GM23248 (cell line): ENCODE data around the gene SHROOM3. TPM values are rescaled to one million over a fixed set of nuclear protein-coding genes. Genes with fewer than 3 reads are reported as not detected.

Experiments
- DNase-seq: peaks from one replicate; pipeline ENCODE4 v3.0.0-alpha.2; 2015
- H2AFZ ChIP-seq: fragments of 200-600 bp; sonication (generic); 2 replicates; pipeline ENCODE4 v1.6.1; 2016; ENCODE audit warnings: antibody characterized with exemption
- H3F3A ChIP-seq: fragments of 200-600 bp; sonication (generic); 2 replicates; pipeline ENCODE4 v1.6.1; 2016; ENCODE audit warnings: mild to moderate bottlenecking, antibody characterized with exemption, mixed run types; ENCODE audit not compliant: insufficient read depth
- H3K27ac ChIP-seq: fragments of 200-600 bp; sonication (generic); 2 replicates; pipeline ENCODE4 v1.5.1; 2016; ENCODE audit warnings: mild to moderate bottlenecking
- H3K27me3 ChIP-seq: fragments of 200-600 bp; sonication (generic); replicated peaks from 2 replicates; pipeline ENCODE4 v1.6.1; 2016; ENCODE audit warnings: mild to moderate bottlenecking; ENCODE audit not compliant: insufficient read depth
- H3K36me3 ChIP-seq: fragments of 200-600 bp; sonication (generic); 2 replicates; pipeline ENCODE4 v1.6.1; 2016; ENCODE audit warnings: low read depth, mild to moderate bottlenecking
- H3K4me1 ChIP-seq: fragments of 200-600 bp; sonication (generic); 2 replicates; pipeline ENCODE4 v1.6.1; 2016; ENCODE audit warnings: mild to moderate bottlenecking; ENCODE audit not compliant: insufficient read depth
- H3K4me2 ChIP-seq: fragments of 200-600 bp; sonication (generic); one replicate; pipeline ENCODE4 v1.6.1; 2016; ENCODE audit warnings: mild to moderate bottlenecking; ENCODE audit not compliant: unreplicated experiment
- H3K4me3 ChIP-seq: fragments of 200-600 bp; sonication (generic); 2 replicates; pipeline ENCODE4 v1.5.1; 2016; ENCODE audit warnings: mild to moderate bottlenecking
- H3K79me2 ChIP-seq: fragments of 200-600 bp; sonication (generic); 2 replicates; pipeline ENCODE4 v1.6.1; 2016; ENCODE audit warnings: mild to moderate bottlenecking; ENCODE audit not compliant: insufficient read depth
- H3K9ac ChIP-seq: fragments of 200-600 bp; sonication (generic); 2 replicates; pipeline ENCODE4 v1.6.1; 2016; ENCODE audit warnings: mild to moderate bottlenecking
- H3K9me2 ChIP-seq: fragments of 200-600 bp; sonication (generic); 2 replicates; pipeline ENCODE4 v1.6.1; 2016; ENCODE audit warnings: mixed run types, mild to moderate bottlenecking, moderate library complexity; ENCODE audit not compliant: insufficient read depth
- H3K9me3 ChIP-seq: fragments of 200-600 bp; sonication (generic); one replicate; pipeline ENCODE4 v1.6.1; 2017; ENCODE audit warnings: low read depth
- H4K20me1 ChIP-seq: fragments of 200-600 bp; sonication (generic); 2 replicates; pipeline ENCODE4 v1.6.0; 2016; ENCODE audit not compliant: insufficient read depth
- EZH2 ChIP-seq: fragments of 200-600 bp; sonication (generic); IDR thresholded peaks from 2 replicates; pipeline ENCODE4 v1.6.1; 2018; ENCODE audit warnings: antibody characterized with exemption, mild to moderate bottlenecking; ENCODE audit not compliant: insufficient read depth, poor library complexity, severe bottlenecking
- EZH2phosphoT487 ChIP-seq: fragments of 200-600 bp; sonication (generic); IDR thresholded peaks from 2 replicates; pipeline ENCODE4 v1.6.1; 2018; ENCODE audit warnings: antibody characterized with exemption, moderate library complexity, mild to moderate bottlenecking, low read depth; ENCODE audit not compliant: insufficient read depth
- WGBS, 2 experiments: methylation state at CpG; one replicate each; pipeline ENCODE4 v1.1.6; 2015 to 2017; ENCODE audit warnings: low lambda C conversion rate in 2 of 2, low coverage in 1 of 2; ENCODE audit errors: missing lambda C conversion rate in 2 of 2; 5-methylcytosine and 5-hydroxymethylcytosine counted together
- in situ Hi-C: fragments of 300-500 bp; cut with MboI; formaldehyde crosslinking; loops from 2 replicates; pipeline ENCODE4 v1.15.0; 2020
- polyA plus RNA-seq: library from polyadenylated mRNA; unstranded; fragments of >200 nt; fragmentation: Nextera tagmentation; extraction: Ambion mirVana; gene quantifications from 2 replicates; pipeline ENCODE4 v1.2.1, GENCODE V29; 2016
- total RNA-seq: library from RNA; depleted of rRNA; stranded (reverse); fragments of >200 nt; shearing (Covaris generic); gene quantifications from 2 replicates; pipeline ENCODE4 v1.2.3, GENCODE V29; 2014

SHROOM3 gene
- total and polyA plus RNA-seq, 2 experiments from 2014 or later = 9.7 to 44.6 TPM

- Histone ChIP-seq H3F3A (peaks cover 8% of the 10 kb centered on the region; the same call in 1 of the 2 replicates), H4K20me1 (no peaks in the 10 kb centered on the region), H3K4me3 (no peak overlapping the region), H3K79me2 (no peaks in the 10 kb centered on the region), H3K27ac (no peak overlapping the region), H3K4me1 (peaks cover 26% of the 10 kb centered on the region), H3K9me2 (no peaks in the 10 kb centered on the region), H2AFZ (no peak overlapping the region), H3K4me2 (no peak overlapping the region), H3K9ac (no peak overlapping the region), H3K27me3 (no peaks in the 10 kb centered on the region), H3K36me3 (no peaks in the 10 kb centered on the region), H3K9me3 (no peaks in the 10 kb centered on the region)
- in situ Hi-C loops = no loop called here
- DNase-seq = no peak
- no peak for TF ChIP-seq EZH2
- TF ChIP-seq EZH2phosphoT487 = no peak
Measured at GRCh38 chr4:76538296-76538695, 103.3 kb downstream of the SHROOM3 start.

DNA sequence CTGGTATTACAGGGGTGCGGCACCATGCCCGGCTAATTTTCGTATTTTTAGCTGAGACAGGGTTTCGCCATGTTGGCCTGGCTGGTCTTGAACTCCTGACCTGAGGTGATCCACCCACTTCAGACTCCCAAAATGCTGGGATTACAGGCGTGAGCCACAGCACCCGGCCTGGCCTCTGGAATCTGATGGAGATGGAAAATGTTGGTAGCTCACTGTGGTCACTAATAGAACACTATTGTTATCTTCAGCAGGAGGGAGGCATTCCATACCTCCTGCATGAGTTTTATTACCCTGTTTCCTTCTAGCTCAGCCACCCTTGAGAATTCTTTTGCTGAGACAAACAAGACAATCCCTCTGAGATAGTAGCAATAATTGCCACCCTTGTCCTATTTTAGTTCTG lies 105.0 kb downstream of the SHROOM3 start:
- in situ Hi-C loops = no loop called here
- H2AFZ ChIP-seq = peak overlapping the region; percentile 8; the same call in 1 of the 2 replicates
- 79 to 86% methylated on average over 6 of the region's 6 CpGs for WGBS, 2 experiments

DNA sequence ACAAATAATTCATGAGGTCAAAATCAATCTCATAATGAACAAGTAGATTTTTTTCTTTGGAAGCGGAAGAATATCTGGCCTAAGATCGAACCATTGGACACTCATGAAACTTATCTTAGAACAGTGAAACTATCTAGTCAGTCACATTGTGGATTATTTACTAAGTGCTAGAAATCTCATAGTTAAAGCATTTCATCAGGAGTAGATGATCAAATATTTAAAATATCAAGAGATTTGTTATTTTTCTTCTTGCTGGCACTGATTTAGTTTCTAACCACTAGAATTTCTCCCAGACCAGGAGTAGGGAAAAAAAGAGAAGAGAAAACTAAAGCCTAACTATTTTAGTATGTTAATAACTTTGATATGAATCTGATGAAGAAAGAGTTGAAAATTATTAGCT lies 105.5 kb downstream of the SHROOM3 start:
- Histone ChIP-seq H3K36me3 (no peaks in the 10 kb centered on the region), H3F3A (peaks cover 7% of the 10 kb centered on the region; the same call in 1 of the 2 replicates), H3K27me3 (no peaks in the 10 kb centered on the region), H3K4me2 (peak overlapping the region; percentile 36), H3K79me2 (no peaks in the 10 kb centered on the region), H3K9me3 (no peaks in the 10 kb centered on the region), H3K27ac (peak overlapping the region; percentile 55), H4K20me1 (no peaks in the 10 kb centered on the region), H2AFZ (peak overlapping the region; percentile 8; the same call in 1 of the 2 replicates), H3K4me1 (peaks cover 27% of the 10 kb centered on the region), H3K9ac (no peak overlapping the region), H3K4me3 (0 out of 2 replicates have a peak overlapping the region, but pooled peaks have one; percentile 1), H3K9me2 (no peaks in the 10 kb centered on the region)
- in situ Hi-C loops = no loop called here
- TF ChIP-seq EZH2phosphoT487 (no peak), EZH2 (no peak)
- DNase-seq = peak; percentile 16
- 66 to 80% methylated on average over 2 of the region's 2 CpGs for WGBS, 2 experiments

More for the DNA sequence above, 105.0 kb downstream of the SHROOM3 start:
- no peak for TF ChIP-seq EZH2
- no peak for TF ChIP-seq EZH2phosphoT487
- H3K9ac ChIP-seq = no peak overlapping the region
- H3K36me3 ChIP-seq = no peaks in the 10 kb centered on the region
- DNase-seq = peak; percentile 69
- H3K4me3 ChIP-seq = 0 out of 2 replicates have a peak overlapping the region, but pooled peaks have one; percentile 1
- no peaks in the 10 kb centered on the region for H3K79me2 ChIP-seq
- no peaks in the 10 kb centered on the region for H3K9me2 ChIP-seq
- peak overlapping the region; percentile 36 for H3K4me2 ChIP-seq
- H3K4me1 ChIP-seq = peaks cover 27% of the 10 kb centered on the region
- H4K20me1 ChIP-seq = no peaks in the 10 kb centered on the region
- H3K27me3 ChIP-seq = no peaks in the 10 kb centered on the region
- no peaks in the 10 kb centered on the region for H3K9me3 ChIP-seq
- H3K27ac ChIP-seq = peak overlapping the region; percentile 55
- H3F3A ChIP-seq = peaks cover 8% of the 10 kb centered on the region; the same call in 1 of the 2 replicates

DNA sequence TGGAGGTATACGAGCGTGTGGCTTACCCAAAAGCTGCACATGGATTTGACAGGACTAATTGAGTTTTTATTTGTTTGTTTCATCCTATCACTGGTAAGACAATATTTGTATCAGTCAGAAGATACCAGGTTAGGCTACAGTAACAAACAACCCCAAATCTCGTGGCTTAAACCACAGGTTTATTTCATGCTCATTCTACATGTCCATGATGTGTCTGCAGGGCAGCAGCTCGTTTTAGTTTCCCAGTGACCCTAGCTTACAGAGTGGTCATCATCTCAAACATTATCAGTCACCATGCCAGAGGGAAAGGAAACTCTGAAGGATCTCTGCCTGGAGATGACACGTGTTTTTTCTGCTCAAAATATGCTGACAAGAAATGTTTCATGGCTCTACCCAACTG lies 108.3 kb downstream of the SHROOM3 start:
- Histone ChIP-seq H3K9ac (no peak overlapping the region), H3K4me3 (no peak overlapping the region), H4K20me1 (no peaks in the 10 kb centered on the region), H2AFZ (no peak overlapping the region), H3K36me3 (no peaks in the 10 kb centered on the region), H3K4me2 (no peak overlapping the region), H3K4me1 (peaks cover 42% of the 10 kb centered on the region), H3K9me3 (no peaks in the 10 kb centered on the region), H3F3A (peaks cover 22% of the 10 kb centered on the region), H3K79me2 (no peaks in the 10 kb centered on the region), H3K9me2 (no peaks in the 10 kb centered on the region), H3K27ac (no peak overlapping the region), H3K27me3 (no peaks in the 10 kb centered on the region)
- DNase-seq = no peak
- in situ Hi-C loops = no loop called here
- TF ChIP-seq EZH2 = no peak
- TF ChIP-seq EZH2phosphoT487 = no peak
- 89 to 92% methylated on average over 5 of the region's 5 CpGs for WGBS, 2 experiments

DNA sequence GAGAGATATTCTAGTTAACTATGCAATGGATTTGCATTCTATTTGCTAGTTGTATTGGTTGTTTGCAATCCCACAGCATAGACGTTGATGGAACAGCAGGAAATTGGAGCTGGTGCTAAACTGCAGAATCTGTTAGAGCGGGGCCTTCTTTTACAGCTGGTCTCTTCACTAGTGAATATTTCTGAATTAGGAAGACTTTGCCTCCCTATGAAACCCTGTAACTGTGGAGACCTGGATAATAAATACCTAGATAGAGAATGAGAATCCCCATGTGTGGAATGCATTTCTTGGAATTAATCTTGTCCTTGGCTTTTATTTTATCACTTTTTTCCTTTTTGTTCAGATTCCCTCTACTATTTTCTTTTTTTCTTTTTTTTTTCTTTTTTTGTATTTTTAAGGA lies 109.7 kb downstream of the SHROOM3 start:
- Histone ChIP-seq H3F3A (peaks cover 22% of the 10 kb centered on the region), H3K9ac (no peak overlapping the region), H3K27ac (no peak overlapping the region), H3K36me3 (no peaks in the 10 kb centered on the region), H3K4me2 (no peak overlapping the region), H3K9me2 (no peaks in the 10 kb centered on the region), H3K9me3 (no peaks in the 10 kb centered on the region), H3K27me3 (no peaks in the 10 kb centered on the region), H4K20me1 (no peaks in the 10 kb centered on the region), H3K79me2 (no peaks in the 10 kb centered on the region), H2AFZ (no peak overlapping the region), H3K4me3 (no peak overlapping the region), H3K4me1 (peaks cover 40% of the 10 kb centered on the region)
- no peak for TF ChIP-seq EZH2
- TF ChIP-seq EZH2phosphoT487 = no peak
- 100% methylated on average over 2 of the region's 2 CpGs for WGBS, 2 experiments
- DNase-seq = no peak
- in situ Hi-C loops = no loop called here
